HepG2 (cell line): Measurements from ENCODE around the gene LSM10. TPM values are rescaled to one million over a fixed set of nuclear protein-coding genes. Genes with fewer than 3 reads are reported as not detected.

Experiments
- AGO1 ChIP-seq: fragments of 200-400 bp; formaldehyde crosslinking; IDR thresholded peaks from 2 replicates; pipeline ENCODE4 v1.6.1; 2017; ENCODE audit warnings: mild to moderate bottlenecking, low read depth, low read length, moderate library complexity; ENCODE audit not compliant: poor library complexity, severe bottlenecking
- BCL3 ChIP-seq: sonication (generic); formaldehyde crosslinking; IDR thresholded peaks from 2 replicates; pipeline ENCODE4 v1.5.1; 2020; ENCODE audit warnings: mild to moderate bottlenecking, missing genetic modification reagents, moderate library complexity
- BHLHE40 ChIP-seq: IDR thresholded peaks from 2 replicates; pipeline ENCODE4 v1.6.1; 2011; ENCODE audit warnings: low read length, improper control_type of control experiment
- BRCA1 ChIP-seq: sonication (generic); formaldehyde crosslinking; IDR thresholded peaks from 2 replicates; pipeline ENCODE4 v1.4.0; 2020; ENCODE audit warnings: missing genetic modification reagents
- ETV6 ChIP-seq: sonication (generic); formaldehyde crosslinking; conservative IDR thresholded peaks from 2 replicates; pipeline ENCODE4 v1.4.0; 2020; ENCODE audit warnings: missing genetic modification reagents
- FOXO1 ChIP-seq: sonication (generic); formaldehyde crosslinking; IDR thresholded peaks from 2 replicates; pipeline ENCODE4 v1.4.0; 2020; ENCODE audit warnings: missing genetic modification reagents
- GATA4 ChIP-seq: sonication (generic); IDR thresholded peaks from 2 replicates; pipeline ENCODE4 v1.6.1; 2016; ENCODE audit warnings: antibody characterized with exemption, low read depth, borderline replicate concordance
- GATAD2A ChIP-seq: IDR thresholded peaks from 2 replicates; pipeline ENCODE4 v1.6.1; 2016
- GFI1 ChIP-seq: sonication (generic); formaldehyde crosslinking; IDR thresholded peaks from 2 replicates; pipeline ENCODE4 v1.5.0; 2020; ENCODE audit warnings: missing genetic modification reagents, mild to moderate bottlenecking, borderline replicate concordance
- IRF2 ChIP-seq: IDR thresholded peaks from 2 replicates; pipeline ENCODE4 v1.6.1; 2018; ENCODE audit warnings: missing genetic modification reagents, missing compliant biosample characterization
- IRF9 ChIP-seq: sonication (generic); formaldehyde crosslinking; IDR thresholded peaks from 2 replicates; pipeline ENCODE4 v1.8.0; 2022; ENCODE audit warnings: missing genetic modification reagents, mild to moderate bottlenecking, borderline replicate concordance
- KDM3A ChIP-seq: IDR thresholded peaks from 2 replicates; pipeline ENCODE4 v1.6.1; 2018; ENCODE audit warnings: low read depth, missing compliant biosample characterization
- KMT2B ChIP-seq: IDR thresholded peaks from 2 replicates; pipeline ENCODE4 v1.6.1; 2016; ENCODE audit warnings: missing genetic modification reagents, missing compliant biosample characterization
- MAZ ChIP-seq, 2 experiments: sonication (generic) in 1 of 2; formaldehyde crosslinking in 1 of 2; IDR thresholded peaks; 2 replicates each; pipeline versions ENCODE4 v1.5.0 to v1.6.1; 2012 to 2020; ENCODE audit warnings: low read depth in 2 of 2, mild to moderate bottlenecking in 2 of 2, borderline replicate concordance in 1 of 2, improper control_type of control experiment in 1 of 2, low read length in 1 of 2, missing genetic modification reagents in 1 of 2, moderate library complexity in 1 of 2
- MXD4 ChIP-seq: IDR thresholded peaks from 2 replicates; pipeline ENCODE4 v1.6.1; 2016; ENCODE audit warnings: mild to moderate bottlenecking, missing biosample characterization, missing genetic modification reagents
- POLR2AphosphoS5 ChIP-seq: IDR thresholded peaks from 2 replicates; pipeline ENCODE4 v1.6.1; 2012; ENCODE audit warnings: low read depth, low read length
- RXRA ChIP-seq: sonication (generic); formaldehyde crosslinking; IDR thresholded peaks from 2 replicates; pipeline ENCODE4 v1.5.1; 2020; ENCODE audit warnings: missing genetic modification reagents
- SALL1 ChIP-seq: sonication (generic); formaldehyde crosslinking; IDR thresholded peaks from 2 replicates; pipeline ENCODE4 v1.8.0; 2022; ENCODE audit warnings: mild to moderate bottlenecking, missing genetic modification reagents
- SNAPC4 ChIP-seq: sonication (generic); formaldehyde crosslinking; IDR thresholded peaks from 2 replicates; pipeline ENCODE4 v1.4.0; 2020; ENCODE audit warnings: mild to moderate bottlenecking, missing genetic modification reagents
- SRSF1 ChIP-seq: fragments of 200-400 bp; formaldehyde crosslinking; optimal IDR thresholded peaks from 2 replicates; pipeline ENCODE3; 2017; ENCODE audit warnings: mild to moderate bottlenecking, low read depth, low read length, moderate library complexity
- TBX2 ChIP-seq: sonication (generic); formaldehyde crosslinking; IDR thresholded peaks from 2 replicates; pipeline ENCODE4 v1.5.0; 2020; ENCODE audit warnings: missing genetic modification reagents, mild to moderate bottlenecking, borderline replicate concordance
- polyA plus RNA-seq, 8 experiments: library from polyadenylated mRNA; depleted of rRNA in 3 of 8; stranded (reverse) in 7 of 8; unstranded in 1 of 8; fragments of >200 nt; fragmentation: Illumina TruSeq in 4 of 8; extraction: Trizol in 4 of 8; gene quantifications; 2 replicates each; pipeline versions ENCODE4 v1.2.1 to v1.2.3, GENCODE V29; 2011 to 2016; ENCODE audit warnings: low read depth in 4 of 8, missing spikeins in 1 of 8, mixed read lengths in 1 of 8; ENCODE audit not compliant: insufficient read depth in 1 of 8
- total RNA-seq, 5 experiments: library from RNA; depleted of rRNA; stranded (reverse); fragments of >200 nt; fragmentation: Illumina TruSeq; extraction: Trizol; gene quantifications; 2 replicates each; pipeline ENCODE4 v1.2.3, GENCODE V29; 2016; ENCODE audit warnings: low read depth in 1 of 5

Gene LSM10
- total and polyA plus RNA-seq, 2 of the 13 experiments (the other 11 are each of a cell fraction or from before 2014, with no cell fraction given): 14.0 to 52.0 TPM

- TF ChIP-seq GATAD2A (CRISPR knock-in tag) (0 out of 2 replicates have a peak, but pooled peaks have one; percentile 19), SNAPC4 (0 out of 2 replicates have a peak, but pooled peaks have one; percentile 63), POLR2AphosphoS5 (peak; percentile 89), IRF2 (CRISPR knock-in tag) (peak; percentile 75; the same call in 1 of the 2 replicates), IRF9 (CRISPR knock-in tag) (0 out of 2 replicates have a peak, but pooled peaks have one; percentile 30), KMT2B (0 out of 2 replicates have a peak, but pooled peaks have one; percentile 74), BRCA1 (CRISPR knock-in tag) (0 out of 2 replicates have a peak, but pooled peaks have one; percentile 68), GATA4 (0 out of 2 replicates have a peak, but pooled peaks have one; percentile 48), FOXO1 (CRISPR knock-in tag) (no peak; the same call in 1 of the 2 replicates), BHLHE40 (peak; percentile 53; the same call in 1 of the 2 replicates), BCL3 (CRISPR knock-in tag) (peak; percentile 74; the same call in 1 of the 2 replicates), SRSF1 (no peak), RXRA (peak; percentile 24; the same call in 1 of the 2 replicates), TBX2 (CRISPR knock-in tag) (peak; percentile 70; the same call in 1 of the 2 replicates), MXD4 (CRISPR knock-in tag) (peak; percentile 90), SALL1 (CRISPR knock-in tag) (peak; percentile 67), GFI1 (peak; percentile 42; the same call in 1 of the 2 replicates), MAZ (IDR thresholded peaks at IDR 0.05; ENCODE audit: borderline replicate concordance, low read depth, low read length) (no peak), MAZ (CRISPR knock-in tag; IDR thresholded peaks at IDR 0.05; ENCODE audit: low read depth) (peak; percentile 75), AGO1 (peak; percentile 37), ETV6 (CRISPR knock-in tag) (peak; percentile 63; the same call in 1 of the 2 replicates), KDM3A (CRISPR knock-in tag) (peak; percentile 50; the same call in 1 of the 2 replicates)
Measured at GRCh38 chr1:36397378-36398230, at the start of gene LSM10 (continued).
